HEK293 (cell line): ENCODE data around the gene GNA12.

ENCODE experiments used
- CTCF ChIA-PET: fragments of 350-600 bp; formaldehyde crosslinking; extraction: SDS; loops from one replicate; lab custom pipeline; 2021; ENCODE audit warnings: antibody characterized with exemption; lab: Yijun Ruan, JAX
- POLR2A ChIA-PET: fragments of 300-600 bp; formaldehyde crosslinking; extraction: SDS; loops from one replicate; lab custom pipeline; 2020; ENCODE audit warnings: antibody characterized with exemption, inconsistent platforms; lab: Yijun Ruan, JAX
- H3K27ac ChIP-seq: fragments of 200-500 bp; sonication (Bioruptor generic); 2 replicates; pipeline ENCODE4 v1.5.1; 2014; ENCODE audit warnings: low read depth, low read length, control low read depth, inconsistent platforms; ENCODE audit errors: extremely low read depth
- H3K36me3 ChIP-seq, 2 experiments: fragments of 200-500 bp in 1 of 2; sonication (Bioruptor generic) in 1 of 2; 1 replicate in 1 of 2; 2 replicates in 1 of 2; pipeline ENCODE4 v1.5.1; 2014 to 2017; ENCODE audit warnings: inconsistent platforms in 2 of 2, low read length in 2 of 2; ENCODE audit not compliant: control insufficient read depth in 2 of 2, insufficient read depth in 1 of 2
- H3K4me1 ChIP-seq: fragments of 200-500 bp; sonication (Bioruptor generic); 2 replicates; pipeline ENCODE4 v1.5.1; 2014; ENCODE audit warnings: mild to moderate bottlenecking, low read length, inconsistent platforms; ENCODE audit not compliant: control insufficient read depth, insufficient read depth
- H3K4me3 ChIP-seq: 2 replicates; pipeline ENCODE4 v1.5.1; 2011; ENCODE audit warnings: low read depth, mild to moderate bottlenecking, control low read depth, low read length, moderate library complexity
- H3K9me3 ChIP-seq: fragments of 200-500 bp; sonication (Bioruptor generic); 2 replicates; pipeline ENCODE4 v1.5.1; 2014; ENCODE audit warnings: low read depth, low read length, inconsistent platforms; ENCODE audit not compliant: control insufficient read depth, insufficient read depth
- KLF16 ChIP-seq: fragments of 450-650 bp; formaldehyde crosslinking; IDR thresholded peaks from 2 replicates; pipeline ENCODE4 v1.5.1; 2017; ENCODE audit warnings: missing biosample characterization, missing genetic modification characterization
- MEIS1 ChIP-seq: sonication (generic); formaldehyde crosslinking; IDR thresholded peaks from 2 replicates; pipeline ENCODE4 v1.8.1; 2022; ENCODE audit warnings: missing genetic modification reagents, mild to moderate bottlenecking, borderline replicate concordance
- SALL2 ChIP-seq: fragments of 450-650 bp; formaldehyde crosslinking; IDR thresholded peaks from 2 replicates; pipeline ENCODE4 v1.5.0; 2017; ENCODE audit warnings: missing biosample characterization, mild to moderate bottlenecking, missing genetic modification characterization, borderline replicate concordance
- SETDB1 ChIP-seq: IDR thresholded peaks from one replicate; pipeline ENCODE4 v1.6.1; 2017; ENCODE audit warnings: mild to moderate bottlenecking, low read length, moderate library complexity, mixed read lengths; ENCODE audit not compliant: insufficient read length
- ZBTB1 ChIP-seq: fragments of 450-650 bp; formaldehyde crosslinking; IDR thresholded peaks from 2 replicates; pipeline ENCODE4 v1.5.1; 2016; ENCODE audit warnings: missing biosample characterization, missing genetic modification characterization
- ZBTB44 ChIP-seq: fragments of 450-650 bp; IDR thresholded peaks from 2 replicates; pipeline ENCODE4 v1.5.1; 2018; ENCODE audit warnings: missing biosample characterization, mild to moderate bottlenecking, missing genetic modification characterization
- ZNF138 ChIP-seq: fragments of 450-650 bp; formaldehyde crosslinking; IDR thresholded peaks from 2 replicates; pipeline ENCODE4 v1.5.1; 2016; ENCODE audit warnings: missing biosample characterization, missing genetic modification characterization, borderline replicate concordance
- ZNF214 ChIP-seq: fragments of 450-650 bp; formaldehyde crosslinking; IDR thresholded peaks from 2 replicates; pipeline ENCODE4 v1.5.1; 2017; ENCODE audit warnings: missing biosample characterization, mild to moderate bottlenecking, missing genetic modification characterization, borderline replicate concordance
- ZNF362 ChIP-seq: fragments of 450-650 bp; formaldehyde crosslinking; IDR thresholded peaks from 2 replicates; pipeline ENCODE4 v1.5.1; 2016; ENCODE audit warnings: missing biosample characterization, missing genetic modification characterization
- ZNF398 ChIP-seq: fragments of 450-650 bp; formaldehyde crosslinking; IDR thresholded peaks from 2 replicates; pipeline ENCODE4 v1.5.1; 2017; ENCODE audit warnings: missing biosample characterization, missing genetic modification characterization
- ZNF488 ChIP-seq: fragments of 450-650 bp; formaldehyde crosslinking; IDR thresholded peaks from 2 replicates; pipeline ENCODE4 v1.5.1; 2016; ENCODE audit warnings: missing biosample characterization, missing genetic modification characterization
- ZNF521 ChIP-seq: fragments of 450-650 bp; formaldehyde crosslinking; IDR thresholded peaks from 2 replicates; pipeline ENCODE4 v1.5.1; 2017; ENCODE audit warnings: missing biosample characterization, mild to moderate bottlenecking, missing genetic modification characterization
- ZNF571 ChIP-seq: fragments of 450-650 bp; formaldehyde crosslinking; IDR thresholded peaks from 2 replicates; pipeline ENCODE4 v1.5.0; 2017; ENCODE audit warnings: missing biosample characterization, missing genetic modification characterization
- ZNF623 ChIP-seq: fragments of 450-650 bp; formaldehyde crosslinking; IDR thresholded peaks from 2 replicates; pipeline ENCODE4 v1.5.1; 2016; ENCODE audit warnings: missing biosample characterization, missing genetic modification characterization
- ZNF776 ChIP-seq: fragments of 450-650 bp; formaldehyde crosslinking; IDR thresholded peaks from 2 replicates; pipeline ENCODE4 v1.5.0; 2017; ENCODE audit warnings: missing biosample characterization, missing genetic modification characterization, borderline replicate concordance
- ZSCAN16 ChIP-seq: fragments of 450-650 bp; formaldehyde crosslinking; IDR thresholded peaks from 2 replicates; pipeline ENCODE4 v1.5.1; 2016; ENCODE audit warnings: missing biosample characterization, missing genetic modification characterization
- ZXDB ChIP-seq: fragments of 450-650 bp; formaldehyde crosslinking; IDR thresholded peaks from 2 replicates; pipeline ENCODE4 v1.5.1; 2016; ENCODE audit warnings: missing biosample characterization, missing genetic modification characterization

GNA12 gene

GRCh38 chr7:2791390-2791789 lies 52.7 kb downstream of the GNA12 start:
- ChIA-PET POLR2A (no interaction called here), CTCF (no interaction called here)
- TF ChIP-seq SETDB1 (no peak), KLF16 (tag by site-specific recombination) (no peak), MEIS1 (no peak), ZNF398 (tag by site-specific recombination) (no peak), ZNF488 (tag by site-specific recombination) (no peak), ZNF362 (no peak), ZNF214 (tag by site-specific recombination) (no peak), ZSCAN16 (no peak), ZBTB1 (tag by site-specific recombination) (no peak)
- Histone ChIP-seq H3K27ac (no peak overlapping the region), H3K4me3 (no peak overlapping the region), H3K4me1 (no peaks in the 10 kb centered on the region), H3K9me3 (no peaks in the 10 kb centered on the region), H3K36me3 (peaks cover 12 to 38% of the 10 kb centered on the region in 2 experiments; a peak in 2 of 3 replicates)

GRCh38 chr7:2787251-2787951 lies 56.7 kb downstream of the GNA12 start:
- ChIA-PET CTCF (interaction anchor here (0.5 to 0.6 kb wide), 2 partner anchors 12 to 21 kb away, joined by 3 to 5 read pairs; no protein-coding TSS in a partner anchor), POLR2A (interaction anchor here (0.6 kb wide), 1 partner anchor 51 kb away, joined by 5 read pairs; no protein-coding TSS in a partner anchor)
- TF ChIP-seq SALL2 (tag by site-specific recombination), result no peak
- no peak for TF ChIP-seq ZNF138 (tag by site-specific recombination)
- no peak for TF ChIP-seq ZNF571 (tag by site-specific recombination)
- TF ChIP-seq ZNF623 (tag by site-specific recombination), result no peak
- TF ChIP-seq ZXDB (tag by site-specific recombination), result no peak
- no peak for TF ChIP-seq ZBTB44
- TF ChIP-seq ZNF521 (tag by site-specific recombination), result no peak
- no peak for TF ChIP-seq ZNF776
- TF ChIP-seq, all 188 proteins: peak for 0
- H3K36me3 ChIP-seq, result peaks cover 3 to 16% of the 10 kb centered on the region in 2 experiments; a peak in 1 of 3 replicates
- H3K9me3 ChIP-seq, result no peaks in the 10 kb centered on the region
- no peak overlapping the region for H3K4me3 ChIP-seq
- no peaks in the 10 kb centered on the region for H3K4me1 ChIP-seq
- no peak overlapping the region for H3K27ac ChIP-seq
